Activated CD4-positive, alpha-beta T cell treated with anti-CD3 and anti-CD28 coated beads, Interleukin-2, amount 50 U/mL, for 1 hour (primary cell): ENCODE data around the gene SPX.

Experiments
- DNase-seq: peaks from one replicate; pipeline ENCODE4 v3.0.0-alpha.2; 2020

Gene SPX

GRCh38 chr12:21539797-21540196 is 13.7 kb downstream of the SPX start:
- no peak for DNase-seq

GRCh38 chr12:21541773-21542172 is 15.7 kb downstream of the SPX start:
- DNase-seq = no peak

- no peak for DNase-seq
Measured at GRCh38 chr12:21542403-21542802, 16.3 kb downstream of the SPX start.

- no peak for DNase-seq
Measured at GRCh38 chr12:21543151-21543550, 17.1 kb downstream of the SPX start.

- DNase-seq = no peak
Measured at GRCh38 chr12:21545557-21545956, 19.5 kb downstream of the SPX start.

GRCh38 chr12:21546716-21547115 is 20.6 kb downstream of the SPX start:
- no peak for DNase-seq

- DNase-seq = no peak
Measured at GRCh38 chr12:21547437-21547836, 21.3 kb downstream of the SPX start.

- DNase-seq = no peak
Measured at GRCh38 chr12:21551841-21552465, 25.9 kb downstream of the SPX start.

GRCh38 chr12:21552635-21553328 is 26.7 kb downstream of the SPX start:
- no peak for DNase-seq

GRCh38 chr12:21553329-21553675 is 27.2 kb downstream of the SPX start:
- no peak for DNase-seq

GRCh38 chr12:21558100-21558679 is 32.1 kb downstream of the SPX start:
- DNase-seq = no peak

- no peak for DNase-seq
Measured at GRCh38 chr12:21559855-21560569, 33.9 kb downstream of the SPX start.

GRCh38 chr12:21561158-21561557 is 35.1 kb downstream of the SPX start:
- DNase-seq = no peak

- DNase-seq = no peak
Measured at GRCh38 chr12:21562859-21563258, 36.8 kb downstream of the SPX start.

GRCh38 chr12:21566223-21566906 is 40.3 kb downstream of the SPX start:
- no peak for DNase-seq

- no peak for DNase-seq
Measured at GRCh38 chr12:21566907-21567394, 40.9 kb downstream of the SPX start.

- DNase-seq = no peak
Measured at GRCh38 chr12:21568115-21568514, 42.0 kb downstream of the SPX start.

- no peak for DNase-seq
Measured at GRCh38 chr12:21571046-21571445, 45.0 kb downstream of the SPX start.

- no peak for DNase-seq
Measured at GRCh38 chr12:21573733-21574358, 47.8 kb downstream of the SPX start.

GRCh38 chr12:21576431-21576830 is 50.3 kb downstream of the SPX start:
- DNase-seq = no peak

- no peak for DNase-seq
Measured at GRCh38 chr12:21577516-21577915, 51.4 kb downstream of the SPX start.

- DNase-seq = no peak
Measured at GRCh38 chr12:21580748-21581516, 54.8 kb downstream of the SPX start.
